Mononuclear cell (primary cell): ENCODE measurements around the gene ACER2. TPM values are rescaled to one million over a fixed set of nuclear protein-coding genes. Genes with fewer than 3 reads are reported as not detected.

Source experiments
- total RNA-seq: library from RNA; depleted of rRNA; stranded (reverse); fragments of >200 nt; gene quantifications from one replicate; pipeline ENCODE4 v1.2.3, GENCODE V29; 2012

ACER2 gene
- total RNA-seq, 1 donor, result 4.2 TPM

Other genes starting within 250 kb of the ACER2 start
- gene DENND4C, start 178.3 kb upstream of the ACER2 start, total RNA-seq, result 91.5 TPM
- gene RPS6, start 28.8 kb upstream of the ACER2 start, total RNA-seq, result 2,384 TPM